Activated naive CD8-positive, alpha-beta T cell treated with anti-CD3 and anti-CD28 coated beads, Interleukin-2, amount 50 U/mL, for 16 hours (primary cell): ENCODE data around the gene DOC2A.
A peak's percentile ranks its signal among the peaks of the same experiment; 100 is the strongest.
"Not testable (repeated sequence)": the region's sequence is repeated elsewhere in the genome, so short reads cannot be mapped to it uniquely, and the experiment has no call there.

Experiments used
- DNase-seq: peaks from one replicate; pipeline ENCODE4 v3.0.0-alpha.2; 2020; ENCODE audit warnings: low read depth, low spot score

Gene DOC2A

DNA sequence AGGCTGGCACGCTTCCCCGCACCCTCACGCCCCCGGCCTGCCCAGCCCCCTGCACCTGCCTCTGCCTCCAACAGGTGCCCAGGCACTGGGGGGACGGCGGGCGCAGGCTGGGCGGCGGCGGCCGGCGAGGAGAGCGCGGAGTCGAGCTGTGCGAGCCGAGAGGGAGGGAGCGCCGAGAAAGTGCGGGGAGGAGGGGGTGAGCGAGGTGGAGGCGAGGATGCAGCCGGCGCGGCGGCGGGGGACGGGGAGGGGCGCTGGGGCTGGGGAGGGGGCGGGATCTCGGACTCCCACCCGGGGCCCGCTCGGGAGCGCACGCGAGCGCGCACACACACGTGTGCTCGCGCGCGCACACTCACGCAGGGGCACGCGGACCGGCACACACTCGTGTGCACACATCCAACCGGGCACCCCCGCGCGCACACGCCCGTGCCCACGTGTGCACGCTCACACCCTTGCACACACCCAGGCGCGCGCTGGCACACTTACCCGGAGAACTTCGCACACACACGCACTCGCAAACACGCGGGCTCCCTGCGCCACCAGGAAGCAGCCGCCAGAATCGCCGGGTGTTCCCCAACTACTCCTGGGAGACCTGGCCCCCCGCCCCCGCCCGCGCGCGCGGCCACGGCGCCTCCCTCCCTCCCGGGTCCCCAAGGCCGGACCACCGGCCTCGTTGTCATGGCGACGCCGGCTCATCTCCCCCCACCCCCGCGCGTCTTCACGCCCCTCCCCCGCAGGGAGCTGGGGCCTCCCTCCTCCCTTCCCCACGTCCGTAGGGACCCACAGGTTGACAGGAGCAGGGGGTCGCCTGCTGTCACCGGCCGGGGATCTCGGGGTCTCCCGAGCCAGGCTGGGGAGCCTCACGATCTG, at the start of gene DOC2A:
TSS of gene DOC2A (minus strand) at position 184 of the 870 bp plus-strand sequence. CDS start 805 bp downstream, outside the sequence.
- no peak for DNase-seq

GRCh38 chr16:30060346-30060745, 49.5 kb upstream of the DOC2A start:
- no peak for DNase-seq

DNA sequence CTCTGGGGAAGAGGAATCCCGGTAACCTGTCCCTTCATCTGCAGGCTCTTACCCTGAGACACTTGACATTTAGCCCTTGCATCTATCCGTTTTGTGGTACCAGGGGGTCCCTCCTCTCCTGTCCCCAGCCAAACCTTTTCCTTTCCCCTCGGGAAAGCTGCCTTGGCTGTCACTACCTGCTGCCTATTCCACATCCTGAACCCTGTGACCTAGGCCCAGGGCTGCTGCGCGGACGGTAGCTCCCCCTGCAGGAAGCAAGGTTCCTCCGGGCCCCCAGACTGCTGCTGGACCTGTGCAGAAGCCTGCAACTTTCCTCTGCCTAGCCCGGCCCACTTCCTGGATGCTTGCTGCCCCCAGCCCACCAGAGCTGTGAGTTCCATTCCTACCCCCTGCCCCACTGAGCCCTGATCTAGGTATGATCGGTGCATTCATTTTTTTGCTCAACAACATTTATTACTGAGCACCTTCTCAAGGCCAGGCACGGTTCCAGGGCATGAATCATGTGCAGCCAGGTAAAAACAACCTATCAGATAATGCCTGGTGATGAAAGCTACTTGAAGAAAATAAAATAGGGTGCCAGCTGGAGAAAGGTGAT, 44.2 kb upstream of the DOC2A start:
- no peak for DNase-seq

- DNase-seq, result no peak
Measured at GRCh38 chr16:30054451-30054850, 43.6 kb upstream of the DOC2A start.

GRCh38 chr16:30053376-30054015, 42.7 kb upstream of the DOC2A start:
- DNase-seq, result no peak

- peak; percentile 77 for DNase-seq
Measured at GRCh38 chr16:30052671-30053372, 42.0 kb upstream of the DOC2A start.

- DNase-seq, result no peak
Measured at GRCh38 chr16:30051518-30051917, 40.7 kb upstream of the DOC2A start.

DNA sequence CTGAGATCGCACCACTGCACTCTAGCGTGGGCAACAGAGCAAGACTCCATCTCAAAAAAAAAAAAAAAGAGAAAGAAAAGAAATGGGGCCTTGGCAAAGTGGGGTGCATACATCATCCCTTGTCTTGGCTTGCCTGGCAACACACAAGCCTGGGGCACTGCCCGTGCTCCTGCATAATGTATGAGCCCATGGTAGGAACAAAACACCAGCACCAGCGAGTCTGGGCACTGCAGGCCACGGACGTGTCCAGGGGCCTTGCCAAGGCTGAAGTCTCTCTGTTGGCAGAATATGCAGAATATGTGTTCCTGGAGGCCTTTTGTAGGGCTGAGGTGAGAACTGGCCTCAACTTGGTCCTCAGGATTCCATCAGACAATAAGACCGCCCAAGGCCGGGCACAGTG, 39.0 kb upstream of the DOC2A start:
- DNase-seq, result no peak

GRCh38 chr16:30046588-30046987, 35.8 kb upstream of the DOC2A start:
- no peak for DNase-seq

DNA sequence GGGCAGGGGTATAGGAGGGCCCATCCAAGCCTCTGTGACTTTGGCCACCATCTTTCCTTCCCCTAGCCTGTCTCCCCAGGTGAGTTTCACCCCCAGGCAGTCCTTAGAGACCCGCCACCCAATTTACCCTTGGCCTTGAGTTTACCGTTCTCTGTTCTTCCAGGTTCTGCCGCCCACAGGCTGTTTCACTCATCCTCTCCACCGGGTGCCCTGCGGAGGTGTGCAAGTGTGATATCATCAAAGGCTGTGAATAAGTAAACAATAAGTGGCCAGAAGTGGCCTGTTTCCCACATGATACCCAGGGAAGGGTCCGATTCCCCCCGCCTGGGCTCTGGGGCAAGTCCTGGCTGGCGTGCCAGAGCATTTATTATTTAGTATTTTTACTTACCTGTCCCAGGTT, 35.4 kb upstream of the DOC2A start:
- no peak for DNase-seq

DNA sequence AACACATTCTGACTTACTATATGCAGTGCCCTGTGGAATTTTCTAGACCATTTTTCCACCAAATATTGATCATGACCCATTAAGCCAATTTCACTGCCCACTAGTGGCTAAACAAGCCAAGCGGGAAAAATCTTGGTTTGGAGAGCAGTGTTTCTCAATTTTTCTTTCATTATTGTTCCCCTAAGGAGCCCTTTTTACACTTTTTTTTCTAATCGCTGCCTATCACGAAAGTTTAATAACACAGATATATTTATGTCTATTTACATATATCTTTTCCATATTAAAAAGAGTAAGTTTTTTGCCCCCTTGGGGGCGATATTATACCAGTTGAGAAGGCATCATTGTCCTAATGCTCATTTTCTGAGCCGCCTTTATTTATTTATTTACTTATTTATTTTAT, 31.0 kb upstream of the DOC2A start:
- DNase-seq, result no peak

DNA sequence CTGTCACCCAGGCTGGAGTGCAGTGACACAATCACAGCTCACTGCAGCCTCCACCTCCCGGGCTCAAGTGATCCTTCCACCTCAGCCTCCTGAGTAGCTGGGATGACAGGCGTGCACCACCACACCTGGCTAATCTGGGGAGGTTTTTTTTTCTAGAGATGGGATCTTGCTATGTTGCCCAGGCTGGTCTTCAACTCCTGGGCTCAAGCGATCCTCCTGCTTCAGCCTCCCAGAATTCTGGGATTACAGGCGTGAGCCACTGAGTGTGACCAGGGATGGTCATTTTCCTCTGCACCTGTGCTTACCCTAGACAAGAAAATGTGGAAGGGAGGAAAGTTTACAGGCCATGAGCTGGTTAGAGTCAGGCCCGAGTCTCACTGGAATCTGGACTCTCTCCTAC, 29.9 kb upstream of the DOC2A start:
- not testable (repeated sequence) for DNase-seq

GRCh38 chr16:30040221-30040620, 29.4 kb upstream of the DOC2A start:
- DNase-seq, result no peak

- DNase-seq, result no peak
Measured at GRCh38 chr16:30033270-30033669, 22.4 kb upstream of the DOC2A start.

DNA sequence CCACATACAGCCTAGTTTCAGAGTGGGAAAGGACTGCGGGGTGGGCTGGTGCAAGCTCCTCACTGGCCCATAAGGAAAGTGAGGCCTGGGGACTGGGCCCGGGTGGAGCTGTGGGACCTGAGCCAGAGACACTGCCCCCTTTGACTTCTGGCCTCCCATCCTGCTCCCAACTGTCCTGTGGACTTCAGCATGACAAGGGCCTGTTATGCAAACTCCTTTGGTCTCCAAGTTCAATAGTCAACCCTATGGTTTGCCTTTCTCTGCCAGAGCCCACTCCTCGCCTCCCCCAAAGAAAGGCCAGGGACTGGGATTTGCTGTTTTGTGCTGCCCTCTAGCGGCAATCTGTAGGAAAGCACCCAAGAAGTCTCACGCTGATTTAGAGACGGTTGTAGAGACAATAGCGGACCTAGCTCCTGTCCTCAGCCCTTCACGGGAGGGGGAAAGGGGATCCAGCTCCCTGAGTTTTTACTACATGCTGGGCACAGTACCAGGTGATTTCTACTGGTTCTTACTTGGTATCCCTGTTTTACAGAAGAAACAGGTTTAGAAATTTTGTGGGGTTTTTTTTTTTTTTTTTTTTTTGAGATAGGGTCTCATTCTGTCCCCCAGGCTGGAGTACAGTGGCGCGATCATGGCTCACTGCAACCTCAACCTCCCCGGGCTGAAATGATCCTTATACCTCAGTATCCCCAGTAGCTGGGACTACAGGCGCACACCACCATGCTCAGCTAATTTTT, 21.4 kb upstream of the DOC2A start:
- peak; percentile 39 for DNase-seq

- DNase-seq, result no peak
Measured at GRCh38 chr16:30031477-30031918, 20.7 kb upstream of the DOC2A start.

DNA sequence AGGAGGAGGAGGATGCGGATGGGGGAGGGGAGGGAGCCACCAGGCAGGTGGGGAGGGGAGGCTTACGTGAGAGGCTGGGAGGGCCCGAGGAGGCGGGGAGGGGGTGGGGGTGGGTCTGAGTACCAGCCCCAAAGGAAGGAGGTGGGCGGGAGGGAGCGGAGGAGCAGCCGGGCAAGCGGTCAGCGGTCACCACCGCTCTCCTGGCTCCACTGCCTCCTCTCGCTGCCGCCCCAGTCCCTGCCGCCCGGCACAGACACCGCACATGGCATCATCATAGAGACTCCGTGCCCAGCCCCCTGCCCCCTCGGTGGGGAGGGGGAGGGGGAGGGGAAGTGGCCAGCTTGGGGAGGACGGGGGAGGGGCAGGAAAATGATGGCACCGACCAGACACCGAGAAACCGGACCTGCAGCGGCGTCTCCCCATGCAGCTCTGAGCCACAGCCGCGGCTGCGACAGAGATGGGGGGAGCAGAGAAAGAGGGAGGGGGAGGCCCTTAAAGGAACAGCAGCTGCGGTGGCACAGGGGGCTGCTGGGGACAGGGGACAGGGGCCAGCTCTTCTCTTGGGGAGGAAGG, 20.1 kb upstream of the DOC2A start, which contains the start of gene TLCD3B:
TSS of gene TLCD3B (minus strand) at position 431 of the 573 bp plus-strand sequence. CDS start 744 bp downstream, outside the sequence.
- no peak for DNase-seq

- no peak for DNase-seq
Measured at GRCh38 chr16:30030011-30030685, 19.3 kb upstream of the DOC2A start.

DNA sequence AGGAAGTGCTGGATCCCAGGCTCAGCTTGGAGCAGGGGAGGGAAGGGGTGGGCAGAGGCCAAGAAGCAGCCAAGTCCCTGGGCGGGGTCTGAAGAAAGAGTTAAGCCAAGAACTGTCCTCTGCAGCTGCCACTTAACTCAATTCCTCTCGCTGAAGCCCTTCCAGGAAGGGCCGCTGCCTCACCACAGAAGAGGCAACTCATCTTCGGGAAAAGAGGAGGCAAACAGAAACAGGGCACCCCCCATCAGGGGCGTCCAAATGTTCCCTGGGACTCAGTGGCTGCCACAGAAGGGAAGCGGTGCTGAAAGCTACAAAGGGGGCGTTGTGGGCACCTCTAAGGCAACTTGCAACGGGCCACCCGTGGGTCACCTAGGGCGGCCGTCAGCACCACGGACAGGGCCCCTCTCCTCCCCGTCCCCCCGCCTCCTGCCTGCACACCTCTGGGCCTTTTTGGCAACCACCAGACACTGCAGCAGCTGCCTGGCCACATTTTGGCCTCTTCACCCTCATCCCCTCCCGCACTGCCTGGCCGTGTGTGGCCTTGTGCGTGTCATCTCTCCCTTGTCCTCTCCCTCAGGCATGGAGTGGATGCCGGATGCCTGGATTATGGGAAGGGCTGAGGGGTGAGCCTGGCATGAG, 17.7 kb upstream of the DOC2A start:
- no peak for DNase-seq
